ENCODE measurements around the gene DOCK1. TPM values are rescaled to one million over a fixed set of nuclear protein-coding genes. Genes with fewer than 3 reads are reported as not detected.

Gene DOCK1
- total and polyA plus RNA-seq, 2 donors (not counting 1 experiment from before 2014, with no cell fraction given), result 20.5 to 91.0 TPM

DNA sequence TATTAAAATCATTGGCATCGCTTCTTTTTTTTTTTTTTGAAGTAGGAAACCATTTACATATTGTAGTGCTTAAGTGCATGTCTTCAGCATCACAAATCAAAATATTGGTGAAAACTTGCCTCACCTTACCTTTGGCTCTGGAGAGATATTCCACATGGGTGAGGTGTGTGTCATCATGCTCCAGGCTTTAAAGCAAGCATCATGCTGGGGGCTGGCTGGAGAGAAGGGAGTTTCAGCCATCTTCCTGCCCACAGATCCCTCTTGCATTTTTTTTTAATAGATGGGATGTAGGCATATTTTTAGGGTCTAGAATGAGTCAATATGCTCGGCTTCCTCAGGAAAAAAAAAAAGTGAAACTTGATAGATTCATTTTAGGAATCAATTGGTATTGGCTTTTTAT, 293.5 kb downstream of the DOCK1 start:
- H3K9ac ChIP-seq (ENCODE audit: insufficient read depth, low read length), result no peak overlapping the region
- no peak overlapping the region for H3K27ac ChIP-seq (ENCODE audit: insufficient read depth, low read length)
- TF ChIP-seq, protein P1, sequence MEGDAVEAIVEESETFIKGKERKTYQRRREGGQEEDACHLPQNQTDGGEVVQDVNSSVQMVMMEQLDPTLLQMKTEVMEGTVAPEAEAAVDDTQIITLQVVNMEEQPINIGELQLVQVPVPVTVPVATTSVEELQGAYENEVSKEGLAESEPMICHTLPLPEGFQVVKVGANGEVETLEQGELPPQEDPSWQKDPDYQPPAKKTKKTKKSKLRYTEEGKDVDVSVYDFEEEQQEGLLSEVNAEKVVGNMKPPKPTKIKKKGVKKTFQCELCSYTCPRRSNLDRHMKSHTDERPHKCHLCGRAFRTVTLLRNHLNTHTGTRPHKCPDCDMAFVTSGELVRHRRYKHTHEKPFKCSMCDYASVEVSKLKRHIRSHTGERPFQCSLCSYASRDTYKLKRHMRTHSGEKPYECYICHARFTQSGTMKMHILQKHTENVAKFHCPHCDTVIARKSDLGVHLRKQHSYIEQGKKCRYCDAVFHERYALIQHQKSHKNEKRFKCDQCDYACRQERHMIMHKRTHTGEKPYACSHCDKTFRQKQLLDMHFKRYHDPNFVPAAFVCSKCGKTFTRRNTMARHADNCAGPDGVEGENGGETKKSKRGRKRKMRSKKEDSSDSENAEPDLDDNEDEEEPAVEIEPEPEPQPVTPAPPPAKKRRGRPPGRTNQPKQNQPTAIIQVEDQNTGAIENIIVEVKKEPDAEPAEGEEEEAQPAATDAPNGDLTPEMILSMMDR (conservative IDR thresholded peaks at IDR 0.05 in 1 of 2, IDR thresholded peaks at IDR 0.05 in 1 of 2; ENCODE audit: low read depth in 1 of 2, low read length in 2 of 2), result no peak
- TF ChIP-seq EZH2 (IDR thresholded peaks at IDR 0.05; ENCODE audit: low read length, missing control alignments), result no peak
- H3K4me1 ChIP-seq (ENCODE audit: control insufficient read depth, extremely low read depth, insufficient read depth, low read length), result no peaks in the 10 kb centered on the region
- no peaks in the 10 kb centered on the region for H3K36me3 ChIP-seq (ENCODE audit: control insufficient read depth, insufficient read depth, low read length)
- H3K9me3 ChIP-seq (ENCODE audit: control insufficient read depth, insufficient read depth, low read depth, low read length), result no peaks in the 10 kb centered on the region
- H3K27me3 ChIP-seq (ENCODE audit: control insufficient read depth, insufficient read depth, low read length), result no peaks in the 10 kb centered on the region
- no peak overlapping the region for H3K4me2 ChIP-seq (ENCODE audit: extremely low read depth, insufficient read depth, low read length)
- H3K4me3 ChIP-seq (replicated peaks in 1 of 4; ENCODE audit: control extremely low read depth in 1 of 4, insufficient read depth in 1 of 4, low read depth in 3 of 4, low read length in 4 of 4), result no peak overlapping the region
- no peak overlapping the region for H2AFZ ChIP-seq (ENCODE audit: low read length)
- no peaks in the 10 kb centered on the region for H4K20me1 ChIP-seq (ENCODE audit: control insufficient read depth, extremely low read depth, insufficient read depth, low read length)
- no peak for DNase-seq (ENCODE audit: low read depth in 2 of 2)
- no peaks in the 10 kb centered on the region for H3K79me2 ChIP-seq (ENCODE audit: control insufficient read depth, insufficient read depth, low read length)

DNA sequence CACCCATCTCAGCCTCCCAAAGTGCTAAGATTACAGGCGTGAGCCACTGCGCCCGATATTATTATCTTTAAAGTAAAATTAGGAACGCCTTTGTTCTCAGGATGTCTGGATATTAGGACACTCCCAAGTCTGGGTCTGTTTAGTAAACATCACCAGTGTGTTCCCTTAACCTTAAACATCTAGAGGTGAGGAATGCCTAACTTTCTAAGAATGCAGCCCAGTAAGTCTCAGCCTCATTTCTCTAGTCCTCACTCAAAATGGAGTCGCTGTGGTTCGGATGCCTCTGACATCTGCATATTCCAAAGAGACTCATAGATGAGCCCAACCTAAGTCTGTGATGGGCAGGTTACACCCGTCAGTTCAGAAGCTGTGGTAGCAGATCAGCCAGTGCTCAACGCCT, 295.4 kb downstream of the DOCK1 start:
- Histone ChIP-seq H3K79me2 (ENCODE audit: control insufficient read depth, insufficient read depth, low read length) (no peaks in the 10 kb centered on the region), H3K27me3 (ENCODE audit: control insufficient read depth, insufficient read depth, low read length) (no peaks in the 10 kb centered on the region), H3K4me2 (ENCODE audit: extremely low read depth, insufficient read depth, low read length) (no peak overlapping the region), H2AFZ (ENCODE audit: low read length) (no peak overlapping the region), H3K36me3 (ENCODE audit: control insufficient read depth, insufficient read depth, low read length) (no peaks in the 10 kb centered on the region), H3K27ac (ENCODE audit: insufficient read depth, low read length) (no peak overlapping the region), H4K20me1 (ENCODE audit: control insufficient read depth, extremely low read depth, insufficient read depth, low read length) (no peaks in the 10 kb centered on the region), H3K9ac (ENCODE audit: insufficient read depth, low read length) (no peak overlapping the region), H3K9me3 (ENCODE audit: control insufficient read depth, insufficient read depth, low read depth, low read length) (no peaks in the 10 kb centered on the region), H3K4me1 (ENCODE audit: control insufficient read depth, extremely low read depth, insufficient read depth, low read length) (no peaks in the 10 kb centered on the region), H3K4me3 (replicated peaks in 1 of 4; ENCODE audit: control extremely low read depth in 1 of 4, insufficient read depth in 1 of 4, low read depth in 3 of 4, low read length in 4 of 4) (no peak overlapping the region)
- TF ChIP-seq, protein P1 (conservative IDR thresholded peaks at IDR 0.05 in 1 of 2, IDR thresholded peaks at IDR 0.05 in 1 of 2; ENCODE audit: low read depth in 1 of 2, low read length in 2 of 2), result no peak
- TF ChIP-seq EZH2 (IDR thresholded peaks at IDR 0.05; ENCODE audit: low read length, missing control alignments), result no peak
- no peak for DNase-seq (ENCODE audit: low read depth in 2 of 2)

DNA sequence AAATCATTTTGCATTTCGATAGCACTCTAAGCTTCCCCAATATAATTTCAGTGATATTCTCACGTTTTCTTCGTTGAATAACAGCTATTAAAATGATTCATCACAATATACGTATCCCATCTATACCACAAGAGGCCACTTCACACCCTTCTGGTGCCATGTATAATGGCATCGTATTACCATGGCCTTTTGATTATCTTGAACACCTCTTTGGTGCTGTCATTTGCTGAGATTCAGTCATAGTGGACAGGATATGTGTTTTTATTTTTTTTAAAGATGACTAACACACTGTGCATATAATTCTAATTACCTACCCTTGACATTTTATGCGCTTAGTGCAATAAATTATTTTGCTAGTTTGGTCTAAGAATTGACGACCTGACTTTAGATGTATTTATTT, 297.8 kb downstream of the DOCK1 start:
- Histone ChIP-seq H3K4me2 (ENCODE audit: extremely low read depth, insufficient read depth, low read length) (no peak overlapping the region), H3K9me3 (ENCODE audit: control insufficient read depth, insufficient read depth, low read depth, low read length) (no peaks in the 10 kb centered on the region), H3K36me3 (ENCODE audit: control insufficient read depth, insufficient read depth, low read length) (no peaks in the 10 kb centered on the region), H3K4me1 (ENCODE audit: control insufficient read depth, extremely low read depth, insufficient read depth, low read length) (no peaks in the 10 kb centered on the region), H3K27ac (ENCODE audit: insufficient read depth, low read length) (no peak overlapping the region), H3K4me3 (replicated peaks in 1 of 4; ENCODE audit: control extremely low read depth in 1 of 4, insufficient read depth in 1 of 4, low read depth in 3 of 4, low read length in 4 of 4) (no peak overlapping the region), H3K79me2 (ENCODE audit: control insufficient read depth, insufficient read depth, low read length) (no peaks in the 10 kb centered on the region), H3K9ac (ENCODE audit: insufficient read depth, low read length) (no peak overlapping the region), H4K20me1 (ENCODE audit: control insufficient read depth, extremely low read depth, insufficient read depth, low read length) (no peaks in the 10 kb centered on the region), H3K27me3 (ENCODE audit: control insufficient read depth, insufficient read depth, low read length) (no peaks in the 10 kb centered on the region), H2AFZ (ENCODE audit: low read length) (no peak overlapping the region)
- no peak for DNase-seq (ENCODE audit: low read depth in 2 of 2)
- TF ChIP-seq, protein P1 (conservative IDR thresholded peaks at IDR 0.05 in 1 of 2, IDR thresholded peaks at IDR 0.05 in 1 of 2; ENCODE audit: low read depth in 1 of 2, low read length in 2 of 2), result no peak

Measured in fibroblast of lung (primary cell).